ENCODE measurements around the gene PBX1.

Gene PBX1

GRCh38 chr1:164670026-164670425 lies 111.0 kb downstream of the PBX1 start:
- no peak for DNase-seq (ENCODE audit: low spot score)

GRCh38 chr1:164670786-164671185 lies 111.8 kb downstream of the PBX1 start:
- DNase-seq (ENCODE audit: low spot score), result no peak

GRCh38 chr1:164671323-164671965 lies 112.5 kb downstream of the PBX1 start:
- DNase-seq (ENCODE audit: low spot score), result no peak

GRCh38 chr1:164671966-164672571 lies 113.1 kb downstream of the PBX1 start:
- no peak for DNase-seq (ENCODE audit: low spot score)

DNA sequence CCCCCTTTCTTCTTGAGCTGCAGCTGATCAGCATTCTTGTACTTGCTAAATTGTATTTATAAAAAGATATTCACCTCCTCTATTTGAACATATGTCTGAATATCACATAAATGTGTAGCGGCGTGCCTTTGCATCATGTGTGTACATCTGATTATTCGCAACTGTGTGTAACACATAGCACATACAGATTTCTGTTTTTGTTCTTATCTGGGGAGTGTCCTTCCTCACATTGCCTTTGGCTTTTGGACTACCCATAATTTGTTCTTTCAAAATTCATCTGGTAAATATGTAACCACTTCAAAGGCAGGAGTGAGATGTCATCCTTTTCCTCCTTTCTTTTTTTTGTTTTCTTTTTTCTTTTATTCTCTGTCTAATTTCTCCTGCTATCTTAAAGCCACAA lies 113.6 kb downstream of the PBX1 start:
- DNase-seq (ENCODE audit: low spot score), result no peak

DNA sequence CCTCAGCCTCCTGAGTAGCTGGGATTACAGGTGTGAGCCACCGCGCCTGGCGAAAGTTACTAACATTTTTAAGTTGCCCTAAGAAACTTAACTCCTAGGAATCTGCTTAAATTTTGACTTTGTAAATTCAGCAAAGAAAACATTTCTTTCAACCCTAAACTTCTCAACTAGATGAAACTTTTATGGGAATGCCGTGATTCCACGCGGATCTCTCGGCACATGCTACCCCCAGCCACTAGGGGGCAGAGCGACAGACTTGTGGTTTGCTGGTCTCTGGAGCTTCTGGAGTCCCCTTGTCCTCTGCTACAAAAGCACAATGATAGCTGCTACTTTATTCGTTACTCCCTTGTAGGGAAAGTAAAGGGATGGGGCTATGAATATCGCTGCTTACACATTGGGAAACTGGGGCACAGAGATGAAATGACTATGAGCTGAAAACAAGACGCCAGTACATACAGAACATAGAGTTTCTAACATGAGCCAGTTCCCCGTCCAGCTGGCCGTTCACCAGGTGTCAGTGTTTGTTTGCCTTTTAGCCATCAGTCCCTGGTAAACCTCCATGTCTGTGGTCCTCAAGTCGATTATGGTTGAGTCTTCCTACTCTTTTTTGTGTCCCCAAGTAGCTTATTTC lies 114.7 kb downstream of the PBX1 start:
- no peak for DNase-seq (ENCODE audit: low spot score)

DNA sequence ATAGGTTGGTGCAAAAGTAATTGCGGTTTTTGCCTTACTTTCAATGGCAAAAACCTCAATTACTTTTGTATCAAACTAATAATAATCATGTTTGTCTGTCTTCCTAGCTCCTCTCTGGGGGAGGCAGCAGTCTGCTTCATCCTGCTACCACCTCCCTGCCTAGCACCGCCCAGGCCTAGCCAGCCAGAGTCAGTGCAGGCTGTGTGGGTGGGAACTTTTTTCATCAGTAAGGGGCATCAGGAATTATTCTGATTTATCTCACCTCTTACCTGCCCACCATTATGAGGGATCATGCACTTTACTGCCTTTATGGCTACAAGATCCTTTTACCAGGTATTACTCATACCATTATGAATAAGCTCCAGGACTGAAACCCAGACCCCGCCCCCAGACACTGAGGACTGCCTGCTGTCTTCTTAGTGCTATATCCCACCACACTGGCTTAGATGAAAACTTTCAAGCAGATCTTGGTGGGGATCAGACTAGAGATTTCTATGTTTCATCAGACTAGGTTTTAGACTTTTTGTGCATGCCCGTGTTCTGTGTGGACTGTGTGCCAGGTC lies 116.4 kb downstream of the PBX1 start:
- no peak for DNase-seq (ENCODE audit: low spot score)

- no peak for DNase-seq (ENCODE audit: low spot score)
Measured at GRCh38 chr1:164678136-164678700, 119.2 kb downstream of the PBX1 start.

- DNase-seq (ENCODE audit: low spot score), result no peak
Measured at GRCh38 chr1:164682570-164682969, 123.6 kb downstream of the PBX1 start.

DNA sequence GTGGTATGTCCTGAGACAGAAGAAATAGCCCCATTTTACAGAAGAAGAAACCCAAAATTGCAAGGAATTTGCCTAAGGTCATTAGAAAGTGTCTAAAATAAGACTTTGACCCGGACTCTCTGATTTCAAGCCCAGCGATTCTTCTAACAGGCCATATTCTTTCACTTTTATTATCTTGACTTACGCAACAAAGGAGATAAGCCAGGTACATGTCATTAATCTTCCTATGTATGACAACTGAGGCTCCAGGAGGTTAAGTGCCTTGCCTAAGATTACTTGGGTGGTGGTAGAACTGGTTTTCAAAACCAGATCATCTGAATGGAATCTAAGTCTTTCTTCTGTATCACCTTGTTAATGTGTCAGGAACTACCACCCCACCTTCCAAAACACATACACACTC lies 124.3 kb downstream of the PBX1 start:
- DNase-seq (ENCODE audit: low spot score), result no peak

DNA sequence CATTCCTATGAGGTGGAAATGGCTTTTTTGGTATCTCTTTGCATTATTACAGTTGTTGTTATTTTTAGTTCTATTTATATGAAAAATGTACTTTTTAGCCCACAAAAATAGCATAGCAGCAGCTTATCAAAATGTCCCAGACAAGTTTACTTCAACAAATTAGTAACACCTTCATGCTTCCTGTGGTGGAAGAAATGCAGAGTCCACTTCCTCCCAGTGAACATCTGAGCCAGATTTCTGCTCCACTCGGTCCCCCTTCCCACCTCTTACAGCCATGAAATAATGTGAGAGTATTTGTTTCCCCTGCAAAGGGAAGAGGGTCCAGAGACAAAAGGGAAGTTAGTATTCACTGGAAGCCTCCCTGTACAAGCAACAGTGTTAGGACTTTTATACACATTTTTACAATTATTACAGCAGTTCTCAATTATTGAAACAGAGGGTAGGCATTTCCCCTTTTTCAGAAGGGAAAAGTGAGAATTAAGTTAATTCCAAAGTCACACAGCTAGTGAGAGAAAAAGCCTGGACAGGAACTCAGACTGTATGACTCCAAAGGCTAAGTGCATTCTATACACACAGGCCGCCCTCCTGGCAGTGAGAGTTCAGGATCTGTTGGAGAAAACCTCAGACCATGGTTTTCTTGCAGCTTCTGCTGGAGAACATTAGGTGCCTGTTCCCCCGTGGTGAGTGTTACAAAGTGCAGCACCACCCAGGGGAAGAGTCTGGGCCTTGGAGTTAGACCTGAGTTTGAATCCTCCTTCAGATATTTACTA lies 126.5 kb downstream of the PBX1 start:
- DNase-seq (ENCODE audit: low spot score), result no peak

DNA sequence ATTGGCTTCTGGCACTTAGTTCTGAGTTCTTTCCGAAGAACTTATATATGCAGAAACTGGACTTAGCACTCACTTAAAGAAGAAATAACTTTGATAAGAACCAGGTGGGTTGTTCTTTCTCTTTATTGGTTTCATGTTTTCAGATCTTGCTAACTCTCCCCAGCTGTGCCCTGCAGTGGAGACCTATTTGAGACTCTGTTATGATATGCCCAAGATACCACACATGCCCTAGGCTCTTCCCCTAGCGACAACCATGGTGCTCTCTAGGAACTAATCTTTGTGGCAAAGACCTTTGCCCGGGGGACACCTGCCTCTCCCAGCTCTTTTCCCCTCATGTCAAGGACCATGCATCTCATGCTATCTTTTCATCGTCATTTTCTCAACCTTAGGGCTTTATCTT lies 128.8 kb downstream of the PBX1 start:
- DNase-seq (ENCODE audit: low spot score), result no peak

- no peak for DNase-seq (ENCODE audit: low spot score)
Measured at GRCh38 chr1:164688791-164689190, 129.8 kb downstream of the PBX1 start.

GRCh38 chr1:164689672-164690511 lies 130.9 kb downstream of the PBX1 start:
- DNase-seq (ENCODE audit: low spot score), result no peak

DNA sequence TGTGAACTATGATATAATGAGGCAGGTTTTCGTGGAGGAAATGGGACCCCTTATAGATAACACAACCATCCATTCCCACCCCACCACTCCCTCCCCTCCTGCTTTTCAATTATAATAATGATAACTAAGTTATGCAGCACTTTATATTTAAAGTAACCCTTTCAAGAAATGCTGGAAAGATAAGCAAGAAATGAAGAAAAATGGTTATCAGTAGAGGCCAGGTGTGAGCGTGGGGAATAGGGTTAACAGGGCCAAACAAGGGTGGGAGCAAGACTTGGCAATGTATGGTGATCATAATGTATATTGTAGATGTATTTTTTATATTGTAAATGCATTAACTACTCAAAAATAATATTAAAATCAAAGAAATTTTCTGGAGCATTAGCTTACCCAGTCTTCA lies 133.4 kb downstream of the PBX1 start:
- no peak for DNase-seq (ENCODE audit: low spot score)

DNA sequence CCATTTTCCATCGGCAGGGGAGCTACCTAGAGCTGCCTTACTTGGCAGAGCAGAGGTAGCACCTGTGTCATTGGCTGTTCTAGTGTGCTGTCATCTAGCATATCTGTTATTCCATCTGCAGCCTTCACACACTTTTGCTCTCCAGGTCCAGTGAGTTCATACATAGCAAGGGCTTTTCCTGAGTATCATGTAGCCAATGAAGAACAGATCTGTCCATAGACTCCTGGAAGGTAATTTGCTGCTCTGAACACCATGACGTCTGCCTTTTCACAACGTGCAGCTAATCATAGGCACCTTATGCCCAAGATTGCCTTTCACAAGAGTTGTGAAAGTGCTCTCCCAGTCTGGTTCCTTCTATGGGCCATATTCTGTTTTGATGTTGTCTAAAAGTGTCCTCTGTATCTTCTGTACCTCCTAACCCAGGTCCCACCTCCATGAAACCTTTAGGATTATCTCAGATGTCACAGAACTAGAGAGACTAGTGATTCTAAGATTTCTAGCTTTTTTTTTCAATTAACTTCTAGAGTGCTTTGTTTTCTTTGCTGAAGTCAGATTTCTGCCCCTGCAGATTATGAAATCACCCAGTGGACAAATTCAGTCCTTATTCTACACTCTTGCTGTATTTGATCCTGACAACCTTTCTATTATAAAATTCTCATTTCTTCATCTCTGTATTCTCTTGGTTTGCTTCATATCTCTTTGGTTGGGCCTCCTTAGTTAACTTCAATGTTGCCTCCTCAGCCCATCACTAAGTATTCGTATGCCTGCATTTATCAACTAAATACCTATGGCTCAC lies 134.8 kb downstream of the PBX1 start:
- DNase-seq (ENCODE audit: low spot score), result no peak

GRCh38 chr1:164694505-164694904 lies 135.5 kb downstream of the PBX1 start:
- no peak for DNase-seq (ENCODE audit: low spot score)

- no peak for DNase-seq (ENCODE audit: low spot score)
Measured at GRCh38 chr1:164695956-164696665, 137.1 kb downstream of the PBX1 start.

GRCh38 chr1:164699815-164700491 lies 141.0 kb downstream of the PBX1 start:
- DNase-seq (ENCODE audit: low spot score), result no peak
